ENCODE data around the gene CFAP58.

The CFAP58 gene

GRCh38 chr10:104315486-104315921 lies 38.1 kb upstream of the CFAP58 start:
- H3K27me3 ChIP-seq (ENCODE audit: insufficient read depth, low read length): no peaks in the 10 kb centered on the region
- peaks cover 20% of the 10 kb centered on the region for H3K4me1 ChIP-seq (ENCODE audit: insufficient read depth, low read length)
- H3K27ac ChIP-seq (ENCODE audit: low read length): no peak overlapping the region
- H3K9me3 ChIP-seq (ENCODE audit: insufficient read depth, low read depth, low read length): no peaks in the 10 kb centered on the region
- no peak overlapping the region for H3K9ac ChIP-seq (ENCODE audit: low read depth, low read length)
- H3K4me3 ChIP-seq (ENCODE audit: low read length): no peak overlapping the region
- H3K36me3 ChIP-seq (ENCODE audit: insufficient read depth, low read depth, low read length): peaks cover 55% of the 10 kb centered on the region

- Histone ChIP-seq H3K36me3 (ENCODE audit: insufficient read depth, low read depth, low read length) (peaks cover 45% of the 10 kb centered on the region), H3K4me1 (ENCODE audit: insufficient read depth, low read length) (peaks cover 20% of the 10 kb centered on the region), H3K27ac (ENCODE audit: low read length) (no peak overlapping the region), H3K9ac (ENCODE audit: low read depth, low read length) (no peak overlapping the region), H3K9me3 (ENCODE audit: insufficient read depth, low read depth, low read length) (no peaks in the 10 kb centered on the region), H3K27me3 (ENCODE audit: insufficient read depth, low read length) (no peaks in the 10 kb centered on the region), H3K4me3 (ENCODE audit: low read length) (no peak overlapping the region)
These were observed 37.1 kb upstream of the CFAP58 start for GRCh38 chr10:104316321-104317099.

- no peaks in the 10 kb centered on the region for H3K27me3 ChIP-seq (ENCODE audit: insufficient read depth, low read length)
- H3K36me3 ChIP-seq (ENCODE audit: insufficient read depth, low read depth, low read length): peaks cover 39% of the 10 kb centered on the region
- H3K27ac ChIP-seq (ENCODE audit: low read length): peak overlapping the region; percentile 22
- H3K4me3 ChIP-seq (ENCODE audit: low read length): peak overlapping the region; percentile 4; the same call in 1 of the 2 replicates
- H3K9me3 ChIP-seq (ENCODE audit: insufficient read depth, low read depth, low read length): no peaks in the 10 kb centered on the region
- H3K4me1 ChIP-seq (ENCODE audit: insufficient read depth, low read length): peaks cover 24% of the 10 kb centered on the region
- no peak overlapping the region for H3K9ac ChIP-seq (ENCODE audit: low read depth, low read length)
These were observed 36.3 kb upstream of the CFAP58 start for GRCh38 chr10:104317269-104317710.

GRCh38 chr10:104317726-104318299 lies 35.8 kb upstream of the CFAP58 start:
- H3K9me3 ChIP-seq (ENCODE audit: insufficient read depth, low read depth, low read length): no peaks in the 10 kb centered on the region
- H3K27me3 ChIP-seq (ENCODE audit: insufficient read depth, low read length): no peaks in the 10 kb centered on the region
- H3K4me3 ChIP-seq (ENCODE audit: low read length): no peak overlapping the region
- peak overlapping the region; percentile 22 for H3K27ac ChIP-seq (ENCODE audit: low read length)
- H3K36me3 ChIP-seq (ENCODE audit: insufficient read depth, low read depth, low read length): peaks cover 33% of the 10 kb centered on the region
- H3K4me1 ChIP-seq (ENCODE audit: insufficient read depth, low read length): peaks cover 29% of the 10 kb centered on the region
- no peak overlapping the region for H3K9ac ChIP-seq (ENCODE audit: low read depth, low read length)

- Histone ChIP-seq H3K27me3 (ENCODE audit: insufficient read depth, low read length) (no peaks in the 10 kb centered on the region), H3K9ac (ENCODE audit: low read depth, low read length) (no peak overlapping the region), H3K4me1 (ENCODE audit: insufficient read depth, low read length) (peaks cover 34% of the 10 kb centered on the region), H3K27ac (ENCODE audit: low read length) (no peak overlapping the region), H3K36me3 (ENCODE audit: insufficient read depth, low read depth, low read length) (peaks cover 28% of the 10 kb centered on the region), H3K9me3 (ENCODE audit: insufficient read depth, low read depth, low read length) (no peaks in the 10 kb centered on the region), H3K4me3 (ENCODE audit: low read length) (no peak overlapping the region)
These were observed 35.3 kb upstream of the CFAP58 start for GRCh38 chr10:104318326-104318725.

GRCh38 chr10:104318810-104319741 lies 34.6 kb upstream of the CFAP58 start:
- Histone ChIP-seq H3K27me3 (ENCODE audit: insufficient read depth, low read length) (no peaks in the 10 kb centered on the region), H3K4me1 (ENCODE audit: insufficient read depth, low read length) (peaks cover 41% of the 10 kb centered on the region), H3K36me3 (ENCODE audit: insufficient read depth, low read depth, low read length) (peaks cover 21% of the 10 kb centered on the region), H3K4me3 (ENCODE audit: low read length) (no peak overlapping the region), H3K9ac (ENCODE audit: low read depth, low read length) (no peak overlapping the region), H3K9me3 (ENCODE audit: insufficient read depth, low read depth, low read length) (no peaks in the 10 kb centered on the region), H3K27ac (ENCODE audit: low read length) (no peak overlapping the region)

GRCh38 chr10:104321226-104321625 lies 32.4 kb upstream of the CFAP58 start:
- Histone ChIP-seq H3K27me3 (ENCODE audit: insufficient read depth, low read length) (no peaks in the 10 kb centered on the region), H3K36me3 (ENCODE audit: insufficient read depth, low read depth, low read length) (no peaks in the 10 kb centered on the region; the same call in none of the 2 replicates), H3K9me3 (ENCODE audit: insufficient read depth, low read depth, low read length) (no peaks in the 10 kb centered on the region), H3K4me1 (ENCODE audit: insufficient read depth, low read length) (peaks cover 44% of the 10 kb centered on the region), H3K4me3 (ENCODE audit: low read length) (no peak overlapping the region), H3K27ac (ENCODE audit: low read length) (no peak overlapping the region), H3K9ac (ENCODE audit: low read depth, low read length) (no peak overlapping the region)

- H3K27ac ChIP-seq (ENCODE audit: low read length): peak overlapping the region; percentile 35
- H3K27me3 ChIP-seq (ENCODE audit: insufficient read depth, low read length): no peaks in the 10 kb centered on the region
- peaks cover 44% of the 10 kb centered on the region for H3K4me1 ChIP-seq (ENCODE audit: insufficient read depth, low read length)
- no peaks in the 10 kb centered on the region for H3K9me3 ChIP-seq (ENCODE audit: insufficient read depth, low read depth, low read length)
- no peak overlapping the region for H3K4me3 ChIP-seq (ENCODE audit: low read length)
- H3K9ac ChIP-seq (ENCODE audit: low read depth, low read length): no peak overlapping the region
- H3K36me3 ChIP-seq (ENCODE audit: insufficient read depth, low read depth, low read length): no peaks in the 10 kb centered on the region; the same call in 1 of the 2 replicates
These were observed 31.8 kb upstream of the CFAP58 start for GRCh38 chr10:104321725-104322415.

- H3K27me3 ChIP-seq (ENCODE audit: insufficient read depth, low read length): no peaks in the 10 kb centered on the region
- no peak overlapping the region for H3K4me3 ChIP-seq (ENCODE audit: low read length)
- no peak overlapping the region for H3K27ac ChIP-seq (ENCODE audit: low read length)
- H3K4me1 ChIP-seq (ENCODE audit: insufficient read depth, low read length): peaks cover 45% of the 10 kb centered on the region
- H3K36me3 ChIP-seq (ENCODE audit: insufficient read depth, low read depth, low read length): no peaks in the 10 kb centered on the region; the same call in 1 of the 2 replicates
- no peaks in the 10 kb centered on the region for H3K9me3 ChIP-seq (ENCODE audit: insufficient read depth, low read depth, low read length)
- H3K9ac ChIP-seq (ENCODE audit: low read depth, low read length): peak overlapping the region; percentile 44; the same call in 1 of the 2 replicates
These were observed 31.2 kb upstream of the CFAP58 start for GRCh38 chr10:104322416-104322782.

GRCh38 chr10:104323085-104323484 lies 30.5 kb upstream of the CFAP58 start:
- Histone ChIP-seq H3K9me3 (ENCODE audit: insufficient read depth, low read depth, low read length) (no peaks in the 10 kb centered on the region), H3K9ac (ENCODE audit: low read depth, low read length) (no peak overlapping the region), H3K36me3 (ENCODE audit: insufficient read depth, low read depth, low read length) (no peaks in the 10 kb centered on the region; the same call in 1 of the 2 replicates), H3K27ac (ENCODE audit: low read length) (no peak overlapping the region), H3K4me3 (ENCODE audit: low read length) (peak overlapping the region; percentile 15; the same call in 1 of the 2 replicates), H3K4me1 (ENCODE audit: insufficient read depth, low read length) (peaks cover 45% of the 10 kb centered on the region), H3K27me3 (ENCODE audit: insufficient read depth, low read length) (no peaks in the 10 kb centered on the region)

GRCh38 chr10:104323760-104324201 lies 29.9 kb upstream of the CFAP58 start:
- peaks cover 52% of the 10 kb centered on the region for H3K4me1 ChIP-seq (ENCODE audit: insufficient read depth, low read length)
- peak overlapping the region; percentile 15; the same call in 1 of the 2 replicates for H3K4me3 ChIP-seq (ENCODE audit: low read length)
- H3K27me3 ChIP-seq (ENCODE audit: insufficient read depth, low read length): no peaks in the 10 kb centered on the region
- H3K9me3 ChIP-seq (ENCODE audit: insufficient read depth, low read depth, low read length): no peaks in the 10 kb centered on the region
- H3K9ac ChIP-seq (ENCODE audit: low read depth, low read length): no peak overlapping the region
- no peaks in the 10 kb centered on the region; the same call in 1 of the 2 replicates for H3K36me3 ChIP-seq (ENCODE audit: insufficient read depth, low read depth, low read length)
- H3K27ac ChIP-seq (ENCODE audit: low read length): no peak overlapping the region

Measured in iPS-20b (cell line).